Measurements from ENCODE around the gene JADE1. TPM values are rescaled to one million over a fixed set of nuclear protein-coding genes. Genes with fewer than 3 reads are reported as not detected.

Gene JADE1
- polyA plus RNA-seq, 1 of the 3 experiments (the other 2 are of a cell fraction) = 9.1 TPM

DNA sequence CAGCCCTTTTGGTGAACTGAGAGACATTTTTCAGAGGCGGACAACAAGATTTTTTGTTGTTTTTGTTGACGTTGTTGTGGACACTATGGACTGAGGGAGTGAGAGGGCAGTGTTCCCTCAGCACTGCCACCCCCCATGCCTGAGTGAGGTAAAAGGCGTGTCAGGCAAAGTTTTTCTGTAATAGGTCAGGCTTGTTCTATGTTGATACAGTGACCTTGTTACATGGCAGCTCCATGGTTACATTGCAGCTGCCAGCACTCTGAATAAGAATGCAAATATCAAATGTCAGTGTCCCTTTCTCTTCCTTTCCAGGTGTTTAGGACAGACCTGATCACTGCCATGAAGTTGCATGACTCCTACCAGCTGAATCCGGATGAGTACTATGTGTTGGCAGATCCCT lies 36.6 kb downstream of the JADE1 start:
- ChIA-PET CTCF (no interaction called here), POLR2A (no interaction called here)
- H3K9me3 ChIP-seq = no peaks in the 10 kb centered on the region
- TF ChIP-seq POLR2AphosphoS5 (IDR thresholded peaks at IDR 0.05; ENCODE audit: low read depth, low read length) (no peak), NFIC (IDR thresholded peaks at IDR 0.05; ENCODE audit: borderline replicate concordance) (no peak), ELF1 (IDR thresholded peaks at IDR 0.05) (no peak), MXI1 (IDR thresholded peaks at IDR 0.05; ENCODE audit: low read depth, low read length) (no peak), PBX3 (IDR thresholded peaks at IDR 0.05) (no peak), EZH2phosphoT487 (IDR thresholded peaks at IDR 0.05; ENCODE audit: borderline replicate concordance, low read depth) (no peak), IRF3 (IDR thresholded peaks at IDR 0.05; ENCODE audit: low read depth, low read length) (no peak)
- TF ChIP-seq, protein P1, sequence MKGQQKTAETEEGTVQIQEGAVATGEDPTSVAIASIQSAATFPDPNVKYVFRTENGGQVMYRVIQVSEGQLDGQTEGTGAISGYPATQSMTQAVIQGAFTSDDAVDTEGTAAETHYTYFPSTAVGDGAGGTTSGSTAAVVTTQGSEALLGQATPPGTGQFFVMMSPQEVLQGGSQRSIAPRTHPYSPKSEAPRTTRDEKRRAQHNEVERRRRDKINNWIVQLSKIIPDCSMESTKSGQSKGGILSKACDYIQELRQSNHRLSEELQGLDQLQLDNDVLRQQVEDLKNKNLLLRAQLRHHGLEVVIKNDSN (IDR thresholded peaks at IDR 0.05; ENCODE audit: borderline replicate concordance, low read depth) = no peak
- TF ChIP-seq, protein P2, sequence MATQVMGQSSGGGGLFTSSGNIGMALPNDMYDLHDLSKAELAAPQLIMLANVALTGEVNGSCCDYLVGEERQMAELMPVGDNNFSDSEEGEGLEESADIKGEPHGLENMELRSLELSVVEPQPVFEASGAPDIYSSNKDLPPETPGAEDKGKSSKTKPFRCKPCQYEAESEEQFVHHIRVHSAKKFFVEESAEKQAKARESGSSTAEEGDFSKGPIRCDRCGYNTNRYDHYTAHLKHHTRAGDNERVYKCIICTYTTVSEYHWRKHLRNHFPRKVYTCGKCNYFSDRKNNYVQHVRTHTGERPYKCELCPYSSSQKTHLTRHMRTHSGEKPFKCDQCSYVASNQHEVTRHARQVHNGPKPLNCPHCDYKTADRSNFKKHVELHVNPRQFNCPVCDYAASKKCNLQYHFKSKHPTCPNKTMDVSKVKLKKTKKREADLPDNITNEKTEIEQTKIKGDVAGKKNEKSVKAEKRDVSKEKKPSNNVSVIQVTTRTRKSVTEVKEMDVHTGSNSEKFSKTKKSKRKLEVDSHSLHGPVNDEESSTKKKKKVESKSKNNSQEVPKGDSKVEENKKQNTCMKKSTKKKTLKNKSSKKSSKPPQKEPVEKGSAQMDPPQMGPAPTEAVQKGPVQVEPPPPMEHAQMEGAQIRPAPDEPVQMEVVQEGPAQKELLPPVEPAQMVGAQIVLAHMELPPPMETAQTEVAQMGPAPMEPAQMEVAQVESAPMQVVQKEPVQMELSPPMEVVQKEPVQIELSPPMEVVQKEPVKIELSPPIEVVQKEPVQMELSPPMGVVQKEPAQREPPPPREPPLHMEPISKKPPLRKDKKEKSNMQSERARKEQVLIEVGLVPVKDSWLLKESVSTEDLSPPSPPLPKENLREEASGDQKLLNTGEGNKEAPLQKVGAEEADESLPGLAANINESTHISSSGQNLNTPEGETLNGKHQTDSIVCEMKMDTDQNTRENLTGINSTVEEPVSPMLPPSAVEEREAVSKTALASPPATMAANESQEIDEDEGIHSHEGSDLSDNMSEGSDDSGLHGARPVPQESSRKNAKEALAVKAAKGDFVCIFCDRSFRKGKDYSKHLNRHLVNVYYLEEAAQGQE (IDR thresholded peaks at IDR 0.05; ENCODE audit: low read depth, low read length) = no peak
- no peak overlapping the region for H3K9ac ChIP-seq
- H2AFZ ChIP-seq (ENCODE audit: low read depth) = no peak overlapping the region
- no peak for DNase-seq
- WGBS (ENCODE audit: low lambda C conversion rate) = 100% methylated on average over 3 of the region's 4 CpGs
- H3K4me3 ChIP-seq (ENCODE audit: low read depth in 2 of 2, low read length in 1 of 2) = no peak overlapping the region
- no peaks in the 10 kb centered on the region for H3K4me1 ChIP-seq (ENCODE audit: control insufficient read depth in 1 of 2, insufficient read depth in 2 of 2, low read depth in 1 of 2, low read length in 1 of 2)
- no peaks in the 10 kb centered on the region for H3K27me3 ChIP-seq (ENCODE audit: insufficient read depth)
- H3K9me2 ChIP-seq = no peaks in the 10 kb centered on the region
- no peaks in the 10 kb centered on the region for H3F3A ChIP-seq (replicated peaks; ENCODE audit: insufficient read depth)
- peaks cover under 1% of the 10 kb centered on the region; the same call in 1 of the 2 replicates for H4K20me1 ChIP-seq (ENCODE audit: insufficient read depth)
- H3K4me2 ChIP-seq = no peak overlapping the region
- peaks cover 35% of the 10 kb centered on the region; the same call in 1 of the 2 replicates for H3K79me2 ChIP-seq (ENCODE audit: insufficient read depth)
- no peak overlapping the region for H3K27ac ChIP-seq (ENCODE audit: low read depth in 2 of 2, low read length in 1 of 2)
- peaks cover 26 to 71% of the 10 kb centered on the region in 2 experiments for H3K36me3 ChIP-seq (replicated peaks in 1 of 2; ENCODE audit: control insufficient read depth in 1 of 2, insufficient read depth in 2 of 2, low read length in 1 of 2)

All from SK-N-SH (cell line).